ENCODE results near the gene CFAP74.
A peak's percentile ranks its signal among the peaks of the same experiment; 100 is the strongest.

CFAP74 gene

GRCh38 chr1:1915911-1916840 lies 87.4 kb downstream of the CFAP74 start:
- no peak for DNase-seq (ENCODE audit: low read depth, low spot score)

GRCh38 chr1:1914971-1915692 lies 88.5 kb downstream of the CFAP74 start, which contains the start of gene CALML6:
Gene CALML6 (plus strand): TSS chr1:1915260. CDS start chr1:1915281, 21 bp downstream.
- DNase-seq (ENCODE audit: low read depth, low spot score) = no peak

- peak; percentile 50 for DNase-seq (ENCODE audit: low read depth, low spot score)
Measured at GRCh38 chr1:1914101-1914970, 89.2 kb downstream of the CFAP74 start.

- no peak for DNase-seq (ENCODE audit: low read depth, low spot score)
Measured at GRCh38 chr1:1911350-1912041, 92.1 kb downstream of the CFAP74 start.

- DNase-seq (ENCODE audit: low read depth, low spot score) = no peak
Measured at GRCh38 chr1:1910651-1911331, 92.8 kb downstream of the CFAP74 start.

- DNase-seq (ENCODE audit: low read depth, low spot score) = no peak
Measured at GRCh38 chr1:1910033-1910465, 93.5 kb downstream of the CFAP74 start.

GRCh38 chr1:1908506-1908791 lies 95.1 kb downstream of the CFAP74 start:
- DNase-seq (ENCODE audit: low read depth, low spot score) = no peak

GRCh38 chr1:1907098-1907736 lies 96.4 kb downstream of the CFAP74 start:
- DNase-seq (ENCODE audit: low read depth, low spot score) = peak; percentile 54

- DNase-seq (ENCODE audit: low read depth, low spot score) = peak; percentile 90
Measured at GRCh38 chr1:1906185-1907097, 97.1 kb downstream of the CFAP74 start.

- DNase-seq (ENCODE audit: low read depth, low spot score) = no peak
Measured at GRCh38 chr1:1903224-1903623, 100.4 kb downstream of the CFAP74 start.

GRCh38 chr1:1901641-1902294 lies 101.8 kb downstream of the CFAP74 start:
- peak; percentile 20 for DNase-seq (ENCODE audit: low read depth, low spot score)

- no peak for DNase-seq (ENCODE audit: low read depth, low spot score)
Measured at GRCh38 chr1:1900883-1901640, 102.5 kb downstream of the CFAP74 start.

GRCh38 chr1:1899967-1900327 lies 103.6 kb downstream of the CFAP74 start:
- DNase-seq (ENCODE audit: low read depth, low spot score) = no peak

GRCh38 chr1:1899266-1899966 lies 104.2 kb downstream of the CFAP74 start:
- peak; percentile 41 for DNase-seq (ENCODE audit: low read depth, low spot score)

- no peak for DNase-seq (ENCODE audit: low read depth, low spot score)
Measured at GRCh38 chr1:1898246-1898933, 105.2 kb downstream of the CFAP74 start.

- no peak for DNase-seq (ENCODE audit: low read depth, low spot score)
Measured at GRCh38 chr1:1895456-1896336, 107.9 kb downstream of the CFAP74 start.
